ENCODE results near the gene FAM131C.

The FAM131C gene

DNA sequence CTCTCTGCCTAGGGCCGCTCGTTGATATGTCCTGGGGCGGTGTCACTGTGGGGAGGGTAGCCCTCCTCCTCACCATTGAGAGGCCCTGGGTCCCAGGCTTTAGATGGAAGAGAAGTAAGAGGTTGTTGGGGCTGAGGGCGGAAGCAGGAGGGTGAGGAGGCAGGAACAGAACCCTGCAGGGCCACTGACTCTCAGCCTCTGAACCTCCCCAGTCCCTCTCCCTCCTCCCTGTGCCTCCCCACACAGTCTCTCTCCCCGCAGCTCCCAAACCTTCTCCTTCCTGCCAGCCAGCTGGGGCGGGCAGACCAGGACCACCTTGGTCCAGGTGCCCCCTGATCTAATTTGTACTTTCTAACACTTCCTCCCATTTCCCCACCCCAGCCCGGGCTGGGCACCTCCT lies 14.3 kb upstream of the FAM131C start:
- Histone ChIP-seq H3K27ac (ENCODE audit: low read length, poor library complexity, severe bottlenecking) (no peak overlapping the region), H4K8ac (ENCODE audit: low read length) (no peak overlapping the region), H3K18ac (ENCODE audit: low read depth in 1 of 2, low read length in 2 of 2) (no peak overlapping the region), H3K36me3 (ENCODE audit: control insufficient read depth in 1 of 2, insufficient read depth in 2 of 2, low read depth in 1 of 2, low read length in 2 of 2) (no peaks in the 10 kb centered on the region), H2BK120ac (ENCODE audit: low read depth, low read length) (no peak overlapping the region), H3K9ac (ENCODE audit: low read length) (no peak overlapping the region), H2BK5ac (ENCODE audit: low read depth, low read length, poor library complexity, severe bottlenecking) (no peak overlapping the region), H3K4me3 (ENCODE audit: insufficient read depth in 1 of 2, low read depth in 1 of 2, low read length in 2 of 2) (no peak overlapping the region), H3K27me3 (ENCODE audit: control insufficient read depth in 1 of 2, insufficient read depth in 1 of 2, low read length in 2 of 2) (peaks cover 0 to 36% of the 10 kb centered on the region in 2 experiments), H3K14ac (ENCODE audit: low read length in 2 of 2) (no peak overlapping the region), H2AFZ (ENCODE audit: low read depth, low read length) (no peak overlapping the region), H3K23ac (ENCODE audit: low read length in 2 of 2) (no peak overlapping the region), H3K4me1 (ENCODE audit: control insufficient read depth, insufficient read depth, low read depth, low read length) (peaks cover 27% of the 10 kb centered on the region), H3K79me1 (replicated peaks; ENCODE audit: low read length, poor library complexity, severe bottlenecking) (peaks cover 3% of the 10 kb centered on the region), H3K4me2 (ENCODE audit: low read length, poor library complexity, severe bottlenecking) (no peak overlapping the region), H4K91ac (ENCODE audit: low read length) (peak overlapping the region; percentile 34), H3K4ac (ENCODE audit: low read depth in 1 of 2, low read length in 2 of 2) (no peak overlapping the region), H3K9me3 (ENCODE audit: control insufficient read depth, low read length) (no peaks in the 10 kb centered on the region), H2BK15ac (ENCODE audit: low read depth, poor library complexity, severe bottlenecking) (no peak overlapping the region), H2AK5ac (ENCODE audit: low read length, severe bottlenecking) (peak overlapping the region; percentile 34), H2BK12ac (ENCODE audit: low read length in 2 of 2) (no peak overlapping the region)
- WGBS = 85% methylated on average over 5 of the region's 7 CpGs
- DNase-seq = no peak

DNA sequence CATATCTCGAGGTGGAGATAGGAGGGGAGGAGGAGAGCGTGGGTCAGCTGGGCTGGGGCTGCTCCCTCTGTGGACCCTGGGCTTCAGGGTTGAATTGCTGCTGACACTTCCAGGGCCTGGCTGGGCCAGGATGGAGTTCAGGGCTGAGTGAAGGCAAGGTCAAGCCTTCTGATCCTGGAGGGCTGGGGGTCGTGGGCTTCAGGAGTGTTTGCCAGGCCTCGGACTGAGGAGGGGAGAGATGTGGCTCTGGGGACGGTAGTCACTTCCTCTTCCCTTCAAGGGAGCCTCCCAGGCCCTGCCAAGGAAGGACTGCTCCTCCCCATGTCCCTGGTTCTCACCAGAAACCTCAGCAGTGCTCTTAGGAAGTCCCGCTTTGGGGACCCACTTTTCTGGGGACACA lies 12.1 kb upstream of the FAM131C start:
- no peak overlapping the region for H4K8ac ChIP-seq (ENCODE audit: low read length)
- H3K9ac ChIP-seq (ENCODE audit: low read length) = no peak overlapping the region
- H2AK5ac ChIP-seq (ENCODE audit: low read length, severe bottlenecking) = no peak overlapping the region
- H3K18ac ChIP-seq (ENCODE audit: low read depth in 1 of 2, low read length in 2 of 2) = no peak overlapping the region
- H4K91ac ChIP-seq (ENCODE audit: low read length) = no peak overlapping the region
- H3K4me2 ChIP-seq (ENCODE audit: low read length, poor library complexity, severe bottlenecking) = no peak overlapping the region
- H3K36me3 ChIP-seq (ENCODE audit: control insufficient read depth in 1 of 2, insufficient read depth in 2 of 2, low read depth in 1 of 2, low read length in 2 of 2) = no peaks in the 10 kb centered on the region
- no peaks in the 10 kb centered on the region for H3K9me3 ChIP-seq (ENCODE audit: control insufficient read depth, low read length)
- no peak overlapping the region for H3K4ac ChIP-seq (ENCODE audit: low read depth in 1 of 2, low read length in 2 of 2)
- DNase-seq = no peak
- H2AFZ ChIP-seq (ENCODE audit: low read depth, low read length) = no peak overlapping the region
- no peak overlapping the region for H3K23ac ChIP-seq (ENCODE audit: low read length in 2 of 2)
- H3K27ac ChIP-seq (ENCODE audit: low read length, poor library complexity, severe bottlenecking) = no peak overlapping the region
- H2BK120ac ChIP-seq (ENCODE audit: low read depth, low read length) = no peak overlapping the region
- no peak overlapping the region for H2BK15ac ChIP-seq (ENCODE audit: low read depth, poor library complexity, severe bottlenecking)
- H3K79me1 ChIP-seq (replicated peaks; ENCODE audit: low read length, poor library complexity, severe bottlenecking) = peaks cover 7% of the 10 kb centered on the region
- WGBS = 56% methylated on average over 6 of the region's 6 CpGs
- no peak overlapping the region for H3K4me3 ChIP-seq (ENCODE audit: insufficient read depth in 1 of 2, low read depth in 1 of 2, low read length in 2 of 2)
- no peak overlapping the region for H3K14ac ChIP-seq (ENCODE audit: low read length in 2 of 2)
- H2BK5ac ChIP-seq (ENCODE audit: low read depth, low read length, poor library complexity, severe bottlenecking) = no peak overlapping the region
- H2BK12ac ChIP-seq (ENCODE audit: low read length in 2 of 2) = no peak overlapping the region
- H3K27me3 ChIP-seq (ENCODE audit: control insufficient read depth in 1 of 2, insufficient read depth in 1 of 2, low read length in 2 of 2) = peaks cover 0 to 14% of the 10 kb centered on the region in 2 experiments
- peaks cover 30% of the 10 kb centered on the region for H3K4me1 ChIP-seq (ENCODE audit: control insufficient read depth, insufficient read depth, low read depth, low read length)

DNA sequence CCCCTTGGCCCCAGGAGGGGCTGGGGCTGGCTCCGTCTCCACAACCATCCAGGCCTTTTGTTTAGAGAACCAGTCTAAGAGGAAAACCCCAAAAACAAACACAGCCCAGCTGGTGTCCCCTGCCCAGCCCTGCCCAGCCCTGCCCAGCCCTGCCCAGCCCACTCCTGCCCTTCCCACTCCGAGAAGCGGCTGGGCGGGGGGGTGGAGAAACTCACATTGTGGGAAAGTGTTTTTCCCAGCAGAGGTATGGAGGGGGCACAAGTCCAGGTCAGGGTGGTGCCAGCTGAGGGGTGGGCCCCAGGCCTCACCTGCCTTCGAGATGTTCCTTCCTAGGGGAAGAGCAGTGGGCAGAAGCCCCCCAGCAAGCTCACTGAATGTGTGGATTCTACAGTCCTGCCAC lies 10.0 kb upstream of the FAM131C start:
- Histone ChIP-seq H3K27ac (ENCODE audit: low read length, poor library complexity, severe bottlenecking) (no peak overlapping the region), H3K9me3 (ENCODE audit: control insufficient read depth, low read length) (no peaks in the 10 kb centered on the region), H3K4ac (ENCODE audit: low read depth in 1 of 2, low read length in 2 of 2) (no peak overlapping the region), H3K9ac (ENCODE audit: low read length) (no peak overlapping the region), H2BK12ac (ENCODE audit: low read length in 2 of 2) (peak overlapping the region in 1 of 2 experiments; percentile 58), H3K36me3 (ENCODE audit: control insufficient read depth in 1 of 2, insufficient read depth in 2 of 2, low read depth in 1 of 2, low read length in 2 of 2) (no peaks in the 10 kb centered on the region), H2BK15ac (ENCODE audit: low read depth, poor library complexity, severe bottlenecking) (peak overlapping the region; percentile 54), H3K79me1 (replicated peaks; ENCODE audit: low read length, poor library complexity, severe bottlenecking) (peaks cover 7% of the 10 kb centered on the region), H4K91ac (ENCODE audit: low read length) (peak overlapping the region; percentile 7), H2AFZ (ENCODE audit: low read depth, low read length) (no peak overlapping the region), H3K4me2 (ENCODE audit: low read length, poor library complexity, severe bottlenecking) (no peak overlapping the region), H3K23ac (ENCODE audit: low read length in 2 of 2) (no peak overlapping the region), H2BK120ac (ENCODE audit: low read depth, low read length) (no peak overlapping the region), H2AK5ac (ENCODE audit: low read length, severe bottlenecking) (peak overlapping the region; percentile 72), H4K8ac (ENCODE audit: low read length) (peak overlapping the region; percentile 51), H3K4me3 (ENCODE audit: insufficient read depth in 1 of 2, low read depth in 1 of 2, low read length in 2 of 2) (no peak overlapping the region), H3K4me1 (ENCODE audit: control insufficient read depth, insufficient read depth, low read depth, low read length) (peaks cover 23% of the 10 kb centered on the region), H3K14ac (ENCODE audit: low read length in 2 of 2) (no peak overlapping the region), H2BK5ac (ENCODE audit: low read depth, low read length, poor library complexity, severe bottlenecking) (no peak overlapping the region), H3K18ac (ENCODE audit: low read depth in 1 of 2, low read length in 2 of 2) (no peak overlapping the region), H3K27me3 (ENCODE audit: control insufficient read depth in 1 of 2, insufficient read depth in 1 of 2, low read length in 2 of 2) (peaks cover 0 to 3% of the 10 kb centered on the region in 2 experiments)
- WGBS = 86% methylated on average over 5 of the region's 5 CpGs
- no peak for DNase-seq

DNA sequence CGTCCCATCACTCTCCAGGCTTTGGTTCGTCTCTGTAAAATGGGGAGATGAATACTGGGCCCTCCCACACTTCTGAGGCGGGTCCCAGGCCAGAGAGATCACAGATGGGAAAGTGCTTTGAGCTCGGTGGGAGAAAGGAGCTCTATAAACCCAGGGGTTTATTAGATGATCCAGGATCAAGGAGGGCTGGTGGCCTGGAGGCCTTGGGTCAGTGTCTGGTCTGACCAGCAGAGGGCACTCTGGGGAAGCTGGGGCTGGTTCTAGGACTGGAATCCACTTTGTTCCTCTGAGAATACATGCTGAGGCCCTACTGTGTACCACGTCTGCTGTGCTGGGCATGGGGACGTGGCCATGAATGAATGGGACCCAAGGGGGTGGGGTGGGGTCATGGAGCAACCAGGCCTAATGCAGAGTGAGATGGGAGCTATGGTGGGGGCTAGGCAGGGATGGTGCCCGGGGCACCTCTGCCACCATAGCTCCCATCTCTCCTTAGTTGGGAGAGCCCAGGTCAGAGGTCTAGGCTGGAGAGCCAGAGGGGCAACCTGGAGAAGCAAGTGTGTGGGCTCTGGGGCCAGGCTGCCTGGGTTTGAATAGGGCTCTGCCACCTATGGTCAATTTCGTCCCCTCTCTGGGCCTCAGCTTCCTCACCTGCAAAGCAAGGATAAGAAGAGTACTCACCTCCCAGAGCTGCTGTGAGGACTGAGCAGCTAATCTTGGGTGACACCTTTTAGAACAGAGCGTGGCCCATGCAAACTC lies 9.0 kb upstream of the FAM131C start:
- Histone ChIP-seq H3K36me3 (ENCODE audit: control insufficient read depth in 1 of 2, insufficient read depth in 2 of 2, low read depth in 1 of 2, low read length in 2 of 2) (no peaks in the 10 kb centered on the region), H3K4me2 (ENCODE audit: low read length, poor library complexity, severe bottlenecking) (no peak overlapping the region), H3K79me1 (replicated peaks; ENCODE audit: low read length, poor library complexity, severe bottlenecking) (peaks cover 7% of the 10 kb centered on the region), H3K9ac (ENCODE audit: low read length) (peak overlapping the region; percentile 15), H2BK120ac (ENCODE audit: low read depth, low read length) (no peak overlapping the region), H2BK12ac (ENCODE audit: low read length in 2 of 2) (peak overlapping the region; percentile 64 to 80), H2AK5ac (ENCODE audit: low read length, severe bottlenecking) (peak overlapping the region; percentile 98), H4K91ac (ENCODE audit: low read length) (peak overlapping the region; percentile 24), H3K4ac (ENCODE audit: low read depth in 1 of 2, low read length in 2 of 2) (no peak overlapping the region), H3K27ac (ENCODE audit: low read length, poor library complexity, severe bottlenecking) (no peak overlapping the region), H3K27me3 (ENCODE audit: control insufficient read depth in 1 of 2, insufficient read depth in 1 of 2, low read length in 2 of 2) (peaks cover 0 to 3% of the 10 kb centered on the region in 2 experiments), H4K8ac (ENCODE audit: low read length) (no peak overlapping the region), H3K4me1 (ENCODE audit: control insufficient read depth, insufficient read depth, low read depth, low read length) (peaks cover 21% of the 10 kb centered on the region), H2AFZ (ENCODE audit: low read depth, low read length) (no peak overlapping the region), H2BK15ac (ENCODE audit: low read depth, poor library complexity, severe bottlenecking) (no peak overlapping the region), H3K14ac (ENCODE audit: low read length in 2 of 2) (no peak overlapping the region), H2BK5ac (ENCODE audit: low read depth, low read length, poor library complexity, severe bottlenecking) (no peak overlapping the region), H3K18ac (ENCODE audit: low read depth in 1 of 2, low read length in 2 of 2) (peak overlapping the region in 1 of 2 experiments; percentile 55), H3K23ac (ENCODE audit: low read length in 2 of 2) (no peak overlapping the region), H3K4me3 (ENCODE audit: insufficient read depth in 1 of 2, low read depth in 1 of 2, low read length in 2 of 2) (no peak overlapping the region), H3K9me3 (ENCODE audit: control insufficient read depth, low read length) (no peaks in the 10 kb centered on the region)
- 53% methylated on average over 8 of the region's 9 CpGs for WGBS
- peak; percentile 67 for DNase-seq
